DOHH2 (cell line): ENCODE data around the gene ZBTB43.

ENCODE experiments used
- H3F3A ChIP-seq: fragments of 200-600 bp; sonication (generic), shearing (Covaris generic); 2 replicates; pipeline ENCODE4 v1.6.0; 2016; ENCODE audit warnings: antibody characterized with exemption, mild to moderate bottlenecking; ENCODE audit not compliant: control insufficient read depth, insufficient read depth
- H3K27ac ChIP-seq: fragments of 200-600 bp; sonication (generic); 2 replicates; pipeline ENCODE4 v1.5.1; 2014; ENCODE audit warnings: low read depth, mild to moderate bottlenecking, low read length, moderate library complexity
- H3K27me3 ChIP-seq: fragments of 200-600 bp; sonication (generic); 2 replicates; pipeline ENCODE4 v1.6.1; 2014; ENCODE audit warnings: mild to moderate bottlenecking, low read length, mixed read lengths; ENCODE audit not compliant: control insufficient read depth
- H3K36me3 ChIP-seq: fragments of 200-600 bp; sonication (generic); 2 replicates; pipeline ENCODE4 v1.6.1; 2014; ENCODE audit warnings: mild to moderate bottlenecking, low read length, moderate library complexity, mixed read lengths; ENCODE audit not compliant: control insufficient read depth
- H3K4me1 ChIP-seq: fragments of 200-600 bp; sonication (generic); 2 replicates; pipeline ENCODE4 v1.6.1; 2014; ENCODE audit warnings: mild to moderate bottlenecking, low read length, mixed read lengths; ENCODE audit not compliant: control insufficient read depth
- H3K4me2 ChIP-seq: fragments of 200-600 bp; sonication (generic); 2 replicates; pipeline ENCODE4 v1.6.0; 2014; ENCODE audit warnings: mild to moderate bottlenecking, low read length, moderate library complexity
- H3K4me3 ChIP-seq: fragments of 200-600 bp; sonication (generic); 2 replicates; pipeline ENCODE4 v1.5.1; 2014; ENCODE audit warnings: mild to moderate bottlenecking, low read length, mixed read lengths
- H3K79me2 ChIP-seq: fragments of 200-600 bp; sonication (generic); 2 replicates; pipeline ENCODE4 v1.6.1; 2014; ENCODE audit warnings: mild to moderate bottlenecking, low read length, mixed read lengths; ENCODE audit not compliant: control insufficient read depth
- H3K9me2 ChIP-seq: fragments of 200-600 bp; sonication (generic); replicated peaks from 2 replicates; pipeline ENCODE4 v1.6.1; 2014; ENCODE audit warnings: mild to moderate bottlenecking, low read length, mixed read lengths; ENCODE audit not compliant: control insufficient read depth
- H3K9me3 ChIP-seq: fragments of 200-600 bp; sonication (generic); 2 replicates; pipeline ENCODE4 v1.6.1; 2014; ENCODE audit warnings: antibody characterized with exemption, low read length, mixed read lengths; ENCODE audit not compliant: control insufficient read depth, insufficient read depth
- H4K20me1 ChIP-seq: fragments of 200-600 bp; sonication (generic); 2 replicates; pipeline ENCODE4 v1.6.0; 2014; ENCODE audit warnings: low read depth, mild to moderate bottlenecking, antibody characterized with exemption, low read length, moderate library complexity; ENCODE audit not compliant: control insufficient read depth, insufficient read depth
- CTCF ChIP-seq: fragments of 200-600 bp; sonication (generic); IDR thresholded peaks from one replicate; pipeline ENCODE4 v1.5.1; 2014; ENCODE audit warnings: antibody characterized with exemption, mild to moderate bottlenecking, low read depth, low read length; ENCODE audit not compliant: poor library complexity, severe bottlenecking
- EZH2phosphoT487 ChIP-seq: fragments of 200-600 bp; sonication (generic); IDR thresholded peaks from 2 replicates; pipeline ENCODE4 v1.6.1; 2017; ENCODE audit warnings: borderline replicate concordance, mild to moderate bottlenecking, antibody characterized with exemption, low read length, moderate library complexity, mixed read lengths

ZBTB43 gene

GRCh38 chr9:126880226-126880946 lies 75.5 kb downstream of the ZBTB43 start:
- no peak overlapping the region for H3K27ac ChIP-seq
- peaks cover 4% of the 10 kb centered on the region for H3K4me1 ChIP-seq
- H3K4me3 ChIP-seq, result no peak overlapping the region
- no peaks in the 10 kb centered on the region for H3K27me3 ChIP-seq
- peaks cover 2% of the 10 kb centered on the region for H4K20me1 ChIP-seq
- no peak overlapping the region for H3K4me2 ChIP-seq
- H3K9me3 ChIP-seq, result no peaks in the 10 kb centered on the region
- H3K36me3 ChIP-seq, result peaks cover 20% of the 10 kb centered on the region
- H3K9me2 ChIP-seq, result no peaks in the 10 kb centered on the region
- H3F3A ChIP-seq, result peaks cover 2% of the 10 kb centered on the region; the same call in 1 of the 2 replicates
- no peak for TF ChIP-seq CTCF
- no peak for TF ChIP-seq EZH2phosphoT487
- peaks cover 8% of the 10 kb centered on the region for H3K79me2 ChIP-seq

- Histone ChIP-seq H3K36me3 (peaks cover 20% of the 10 kb centered on the region), H3K4me2 (no peak overlapping the region), H3F3A (no peaks in the 10 kb centered on the region), H3K4me1 (no peaks in the 10 kb centered on the region), H3K9me2 (no peaks in the 10 kb centered on the region), H3K79me2 (peaks cover 3% of the 10 kb centered on the region; the same call in 1 of the 2 replicates), H3K27me3 (no peaks in the 10 kb centered on the region), H3K9me3 (no peaks in the 10 kb centered on the region), H3K4me3 (no peak overlapping the region), H4K20me1 (peaks cover 2% of the 10 kb centered on the region), H3K27ac (no peak overlapping the region)
- TF ChIP-seq EZH2phosphoT487, result no peak
- no peak for TF ChIP-seq CTCF
Observed at GRCh38 chr9:126880947-126881332, 76.1 kb downstream of the ZBTB43 start.

- no peaks in the 10 kb centered on the region for H3K27me3 ChIP-seq
- no peaks in the 10 kb centered on the region for H3K9me3 ChIP-seq
- H3K4me1 ChIP-seq, result no peaks in the 10 kb centered on the region
- no peaks in the 10 kb centered on the region; the same call in 1 of the 2 replicates for H3K79me2 ChIP-seq
- H3K36me3 ChIP-seq, result peaks cover 20% of the 10 kb centered on the region
- H3F3A ChIP-seq, result no peaks in the 10 kb centered on the region
- no peak overlapping the region for H3K4me2 ChIP-seq
- TF ChIP-seq EZH2phosphoT487 (no peak), CTCF (no peak)
- H3K27ac ChIP-seq, result no peak overlapping the region
- H4K20me1 ChIP-seq, result peaks cover 2% of the 10 kb centered on the region
- H3K9me2 ChIP-seq, result no peaks in the 10 kb centered on the region
- no peak overlapping the region for H3K4me3 ChIP-seq
Observed at GRCh38 chr9:126882746-126883145, 77.9 kb downstream of the ZBTB43 start.
